HK-2 (cell line): ENCODE measurements around the gene HOXA7.

Experiments
- DNase-seq: peaks from one replicate; pipeline ENCODE4 v3.0.0-alpha.2; 2018; ENCODE audit not compliant: unreplicated experiment

HOXA7 gene

GRCh38 chr7:27148031-27148755 is 8.3 kb downstream of the HOXA7 start:
- DNase-seq = peak; percentile 70

DNA sequence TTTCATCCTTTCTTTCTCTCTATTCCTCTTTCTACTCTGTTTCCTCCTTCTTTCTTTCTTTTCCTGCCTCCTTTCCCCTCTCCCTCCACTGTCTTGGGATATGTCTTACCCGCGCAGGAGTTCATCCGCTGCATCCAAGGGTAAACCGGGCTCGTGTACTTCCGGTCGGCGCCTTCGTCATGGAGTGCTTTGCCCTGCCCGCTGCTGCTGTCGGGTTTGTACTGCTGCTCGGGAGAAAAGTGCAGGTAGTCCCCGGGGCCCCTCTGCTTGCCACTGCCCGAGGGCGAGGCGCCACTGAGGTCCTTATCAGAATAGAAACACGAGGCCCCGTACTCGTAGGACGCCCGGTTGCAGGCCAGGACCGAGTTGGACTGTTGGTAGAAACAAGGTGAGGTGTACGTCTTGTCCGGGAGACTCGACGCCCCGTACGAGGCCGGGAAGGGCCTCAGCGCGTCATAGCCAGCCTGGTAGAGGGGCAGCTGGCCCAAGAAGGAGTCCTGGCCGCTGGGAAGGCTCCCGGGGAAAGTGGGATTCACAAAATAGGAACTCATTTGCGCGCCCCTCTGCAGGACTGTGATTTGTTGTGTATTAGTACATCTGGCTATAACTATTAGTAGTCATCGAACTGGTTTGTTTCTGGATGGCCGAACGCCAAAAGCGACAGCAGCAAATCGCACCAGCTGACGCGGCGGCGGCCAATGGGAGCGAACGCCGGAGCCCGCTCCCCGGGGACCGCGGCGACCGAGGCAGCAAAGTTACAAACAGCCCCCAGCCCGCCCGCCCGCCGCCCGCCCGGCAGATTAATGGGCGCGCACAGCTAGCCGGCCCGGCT is 9.1 kb downstream of the HOXA7 start, which contains the start of gene HOXA6:
TSS of gene HOXA6 (minus strand) at position 576 of the 832 bp plus-strand sequence. CDS start at position 551, 25 bp downstream.
- peak; percentile 65 for DNase-seq

DNA sequence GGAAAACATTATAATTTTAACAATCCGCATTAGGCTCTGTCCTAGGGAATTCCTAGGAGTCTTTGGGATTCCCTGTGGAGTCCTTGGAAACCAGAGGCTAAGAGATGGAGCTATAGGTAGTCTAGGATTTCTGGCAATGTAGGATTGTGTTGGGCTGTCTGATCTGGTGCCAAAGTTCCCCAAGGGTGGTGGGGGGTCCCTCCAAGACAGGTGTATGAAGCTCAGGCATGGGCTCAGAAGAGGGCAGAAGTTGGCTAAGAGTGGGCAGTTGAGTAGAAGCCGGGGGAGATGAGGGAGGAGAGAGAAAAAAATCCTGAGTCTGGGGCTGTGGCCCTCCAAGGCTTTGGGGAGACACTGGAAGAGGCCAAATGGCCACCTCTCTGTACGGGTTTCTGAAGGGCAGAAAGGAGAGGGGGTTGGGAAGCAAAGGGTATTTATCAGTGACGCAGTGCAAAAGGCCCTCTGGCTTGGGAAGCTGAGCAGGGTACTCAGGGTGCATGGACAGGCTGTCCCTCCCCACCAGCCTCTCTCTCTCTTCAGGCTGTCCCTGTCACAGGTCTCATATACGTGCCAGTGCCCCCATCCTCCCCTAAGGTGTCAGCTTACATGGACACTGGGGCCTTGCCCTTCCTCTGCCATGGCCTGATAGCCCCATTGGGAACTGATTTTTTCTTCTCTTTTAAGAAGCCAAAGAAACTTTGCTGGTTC is 9.8 kb downstream of the HOXA7 start:
- DNase-seq = no peak

DNA sequence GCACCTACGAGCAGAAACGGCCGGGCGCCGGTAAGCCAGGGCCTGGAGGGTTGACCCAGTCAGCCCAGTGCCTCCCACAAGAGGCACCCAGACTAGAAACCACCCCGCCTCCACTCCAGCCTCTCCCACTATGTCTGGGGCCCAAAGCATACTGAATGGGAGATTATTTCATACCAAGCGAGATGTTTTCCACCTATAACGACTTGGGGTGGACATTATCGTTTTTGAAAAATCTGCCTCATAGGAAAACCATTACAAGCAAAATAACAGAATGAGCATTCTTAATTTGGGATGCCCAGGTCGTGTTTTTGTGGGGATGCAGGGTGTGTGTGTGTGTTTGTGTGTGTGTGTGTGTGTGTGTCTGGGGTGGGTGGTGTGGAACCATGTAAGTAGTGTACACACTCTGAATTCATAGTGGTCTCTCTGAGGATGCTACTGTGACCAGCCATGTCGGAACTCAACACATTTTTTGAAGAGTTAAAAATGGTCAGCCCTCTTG is 10.5 kb downstream of the HOXA7 start:
- no peak for DNase-seq

GRCh38 chr7:27145165-27145913 is 11.1 kb downstream of the HOXA7 start:
- no peak for DNase-seq

GRCh38 chr7:27144781-27145164 is 11.7 kb downstream of the HOXA7 start:
- DNase-seq = no peak

GRCh38 chr7:27143950-27144780 is 12.3 kb downstream of the HOXA7 start:
- no peak for DNase-seq

GRCh38 chr7:27143023-27143949 is 13.2 kb downstream of the HOXA7 start, which contains the start of gene HOXA5:
HOXA5 (minus strand) TSS chr7:27143681; CDS start chr7:27143607, 74 bp downstream.
- peak; percentile 88 for DNase-seq

- no peak for DNase-seq
Measured at GRCh38 chr7:27142580-27143022, 13.9 kb downstream of the HOXA7 start.

GRCh38 chr7:27141923-27142579 is 14.4 kb downstream of the HOXA7 start:
- peak; percentile 66 for DNase-seq

DNA sequence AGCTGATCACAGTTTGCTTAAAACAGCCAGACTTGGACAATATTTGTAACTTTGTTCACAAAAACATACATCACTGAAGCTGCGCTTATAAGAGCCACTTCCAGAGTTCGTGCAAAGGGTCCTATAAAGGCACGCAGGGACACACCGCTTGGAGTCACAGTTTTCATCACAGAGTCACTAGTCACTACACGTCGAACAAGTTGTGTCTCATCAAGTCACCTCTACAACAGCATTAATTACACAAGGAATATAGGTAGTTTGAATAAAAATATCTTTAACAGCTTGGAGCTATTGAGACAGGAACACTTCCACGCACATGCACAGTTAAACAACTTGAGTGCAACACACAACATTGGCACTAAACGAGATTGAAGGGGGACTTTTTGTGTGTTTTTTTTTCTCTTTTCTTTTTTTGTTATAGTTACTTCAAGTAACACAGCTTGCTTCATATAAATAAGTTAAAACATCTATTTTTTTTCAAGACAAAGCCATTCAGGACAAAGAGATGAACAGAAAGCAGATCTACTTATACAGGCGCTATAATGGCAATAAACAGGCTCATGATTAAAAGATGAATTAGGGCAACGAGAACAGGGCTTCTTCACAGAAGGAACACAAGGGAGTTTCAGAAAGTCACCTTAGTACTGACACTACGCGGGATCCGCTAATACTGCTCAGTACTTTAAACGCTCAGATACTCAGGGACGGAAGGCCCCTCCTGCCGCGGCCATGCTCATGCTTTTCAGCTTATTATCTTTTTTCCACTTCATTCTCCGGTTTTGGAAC is 15.1 kb downstream of the HOXA7 start:
- DNase-seq = no peak

GRCh38 chr7:27140126-27140857 is 16.2 kb downstream of the HOXA7 start:
- no peak for DNase-seq

DNA sequence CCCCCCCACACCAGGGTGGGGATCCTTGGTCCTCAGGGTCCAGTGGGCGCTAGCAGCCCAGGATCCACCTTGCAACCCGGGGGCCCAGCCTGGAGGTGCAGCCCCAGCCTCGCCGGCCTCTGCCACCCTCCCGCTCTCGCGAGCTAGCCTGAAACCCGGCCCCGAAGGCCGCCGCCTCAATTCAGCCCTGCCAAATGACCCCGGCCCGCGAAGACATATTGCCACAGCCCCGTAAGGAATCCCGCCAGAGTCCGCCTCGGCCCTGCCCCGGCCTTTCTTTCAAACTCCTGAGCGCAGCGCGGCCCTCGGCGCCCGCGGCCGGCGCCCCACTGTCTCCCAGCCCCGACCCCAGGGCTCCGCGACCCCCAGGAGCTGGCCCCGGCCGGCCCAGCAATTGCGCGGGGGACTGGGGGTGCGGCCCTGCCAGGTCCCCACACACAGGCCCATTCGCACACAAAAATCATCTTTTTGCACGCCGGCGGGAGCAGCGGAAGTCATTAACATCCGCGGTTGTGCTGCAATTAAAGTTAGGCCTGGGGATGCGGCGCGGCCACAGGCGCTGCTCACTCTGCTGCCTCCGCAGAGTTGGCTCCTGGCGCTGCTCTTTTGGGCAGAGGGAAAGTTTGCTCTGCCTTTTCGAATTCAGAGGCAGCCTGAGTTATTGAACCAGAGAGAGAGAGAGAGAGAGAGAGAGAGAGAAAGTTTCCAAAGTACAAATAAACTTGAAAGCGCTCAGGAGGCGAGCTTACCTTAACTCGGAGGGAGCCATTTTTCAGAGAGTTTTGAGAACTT is 16.9 kb downstream of the HOXA7 start:
- no peak for DNase-seq

DNA sequence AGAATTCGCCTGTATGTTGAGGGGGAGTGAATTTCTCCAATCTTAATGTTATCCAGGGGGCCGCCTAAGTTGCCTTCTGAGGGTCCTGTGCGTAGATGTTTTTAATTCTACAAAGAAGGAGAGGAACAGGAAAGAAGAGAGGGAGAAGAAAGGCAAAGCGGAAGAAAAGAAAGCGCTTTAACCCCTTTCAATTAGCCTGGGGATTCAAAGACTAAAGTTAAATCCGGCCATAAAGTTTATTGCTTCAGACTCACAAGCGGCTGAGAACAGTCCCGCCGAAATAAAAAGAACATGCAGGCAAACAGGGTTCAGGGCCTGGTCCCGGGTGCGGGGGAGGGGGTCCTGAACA is 17.5 kb downstream of the HOXA7 start:
- no peak for DNase-seq

- no peak for DNase-seq
Measured at GRCh38 chr7:27138472-27138871, 18.0 kb downstream of the HOXA7 start.

DNA sequence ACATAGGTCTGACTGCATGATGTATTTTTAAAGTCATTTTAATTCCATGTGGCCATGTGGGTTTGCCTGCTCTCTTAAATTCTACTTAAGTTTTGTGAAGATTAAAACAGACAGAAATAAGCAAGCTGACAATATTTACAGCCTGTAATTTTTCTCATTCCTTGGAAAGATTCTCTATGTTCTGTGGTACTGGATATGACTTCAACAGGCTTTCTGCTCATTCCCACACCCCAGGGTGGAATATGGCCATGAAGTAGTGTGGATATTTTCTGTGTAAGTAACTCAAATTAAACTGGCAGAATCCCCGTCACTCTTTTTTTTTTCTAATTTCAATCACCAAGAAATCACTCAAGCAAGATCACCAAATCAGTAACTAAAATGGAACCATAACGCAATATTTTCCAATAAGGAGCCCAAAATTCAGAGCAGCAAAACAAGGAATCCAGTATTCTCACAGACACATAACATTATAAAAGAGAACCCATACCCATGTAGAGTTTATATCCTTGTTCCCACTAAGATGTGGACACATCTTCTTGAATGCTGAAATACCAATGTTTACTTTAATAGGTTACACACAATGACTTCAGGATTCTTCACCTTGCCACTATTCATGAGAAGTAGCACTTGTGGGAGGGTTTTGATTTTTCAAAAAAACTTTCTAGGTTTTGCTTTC is 18.7 kb downstream of the HOXA7 start:
- DNase-seq = no peak
